GM12801 (cell line): Measurements from ENCODE around the gene PPP3R1.

ENCODE experiments used
- TF ChIP-seq, protein P1 (sequence below): IDR thresholded peaks from one replicate; pipeline ENCODE4 v1.5.1; 2011; ENCODE audit warnings: control low read depth; ENCODE audit not compliant: insufficient read length; ENCODE audit errors: extremely low read depth

PPP3R1 gene

DNA sequence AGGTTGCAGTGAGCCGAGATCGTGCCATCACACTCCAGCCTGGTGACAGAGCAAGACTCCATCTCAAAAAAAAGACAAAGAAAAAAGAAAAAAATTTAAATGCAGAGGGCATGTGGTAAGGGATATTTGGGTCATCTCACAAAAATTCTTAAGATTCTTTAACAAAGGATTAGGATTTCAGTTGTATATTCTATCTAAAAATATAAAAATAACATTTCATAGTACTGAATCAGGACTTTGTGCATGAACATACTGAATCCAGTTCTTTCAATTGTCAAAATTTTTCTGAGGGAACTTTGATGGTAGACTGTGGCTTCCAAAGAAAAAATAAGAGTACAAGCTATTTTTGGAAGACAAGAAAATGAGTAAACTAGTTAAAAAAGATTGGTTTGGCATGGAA is 6.5 kb upstream of the PPP3R1 start:
- TF ChIP-seq, protein P1, sequence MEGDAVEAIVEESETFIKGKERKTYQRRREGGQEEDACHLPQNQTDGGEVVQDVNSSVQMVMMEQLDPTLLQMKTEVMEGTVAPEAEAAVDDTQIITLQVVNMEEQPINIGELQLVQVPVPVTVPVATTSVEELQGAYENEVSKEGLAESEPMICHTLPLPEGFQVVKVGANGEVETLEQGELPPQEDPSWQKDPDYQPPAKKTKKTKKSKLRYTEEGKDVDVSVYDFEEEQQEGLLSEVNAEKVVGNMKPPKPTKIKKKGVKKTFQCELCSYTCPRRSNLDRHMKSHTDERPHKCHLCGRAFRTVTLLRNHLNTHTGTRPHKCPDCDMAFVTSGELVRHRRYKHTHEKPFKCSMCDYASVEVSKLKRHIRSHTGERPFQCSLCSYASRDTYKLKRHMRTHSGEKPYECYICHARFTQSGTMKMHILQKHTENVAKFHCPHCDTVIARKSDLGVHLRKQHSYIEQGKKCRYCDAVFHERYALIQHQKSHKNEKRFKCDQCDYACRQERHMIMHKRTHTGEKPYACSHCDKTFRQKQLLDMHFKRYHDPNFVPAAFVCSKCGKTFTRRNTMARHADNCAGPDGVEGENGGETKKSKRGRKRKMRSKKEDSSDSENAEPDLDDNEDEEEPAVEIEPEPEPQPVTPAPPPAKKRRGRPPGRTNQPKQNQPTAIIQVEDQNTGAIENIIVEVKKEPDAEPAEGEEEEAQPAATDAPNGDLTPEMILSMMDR, result no peak

DNA sequence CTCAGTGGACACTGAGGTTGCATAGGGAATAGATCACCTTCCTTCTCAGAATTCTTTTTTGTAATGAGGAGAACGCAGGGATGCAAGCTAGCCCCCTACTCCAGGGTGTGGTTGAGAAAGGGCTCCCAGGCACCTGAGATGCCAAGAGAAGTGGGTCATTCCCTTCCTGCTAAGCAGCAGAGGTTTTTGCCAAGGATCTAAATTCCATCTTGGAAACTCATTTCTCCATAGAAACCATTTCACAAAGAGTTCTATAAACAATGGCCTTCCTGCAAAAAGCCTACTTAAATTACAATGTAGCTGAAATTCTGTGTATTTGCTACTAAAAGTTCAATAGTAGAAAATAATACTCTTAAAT is 3.7 kb upstream of the PPP3R1 start:
- TF ChIP-seq, protein P1, result no peak

DNA sequence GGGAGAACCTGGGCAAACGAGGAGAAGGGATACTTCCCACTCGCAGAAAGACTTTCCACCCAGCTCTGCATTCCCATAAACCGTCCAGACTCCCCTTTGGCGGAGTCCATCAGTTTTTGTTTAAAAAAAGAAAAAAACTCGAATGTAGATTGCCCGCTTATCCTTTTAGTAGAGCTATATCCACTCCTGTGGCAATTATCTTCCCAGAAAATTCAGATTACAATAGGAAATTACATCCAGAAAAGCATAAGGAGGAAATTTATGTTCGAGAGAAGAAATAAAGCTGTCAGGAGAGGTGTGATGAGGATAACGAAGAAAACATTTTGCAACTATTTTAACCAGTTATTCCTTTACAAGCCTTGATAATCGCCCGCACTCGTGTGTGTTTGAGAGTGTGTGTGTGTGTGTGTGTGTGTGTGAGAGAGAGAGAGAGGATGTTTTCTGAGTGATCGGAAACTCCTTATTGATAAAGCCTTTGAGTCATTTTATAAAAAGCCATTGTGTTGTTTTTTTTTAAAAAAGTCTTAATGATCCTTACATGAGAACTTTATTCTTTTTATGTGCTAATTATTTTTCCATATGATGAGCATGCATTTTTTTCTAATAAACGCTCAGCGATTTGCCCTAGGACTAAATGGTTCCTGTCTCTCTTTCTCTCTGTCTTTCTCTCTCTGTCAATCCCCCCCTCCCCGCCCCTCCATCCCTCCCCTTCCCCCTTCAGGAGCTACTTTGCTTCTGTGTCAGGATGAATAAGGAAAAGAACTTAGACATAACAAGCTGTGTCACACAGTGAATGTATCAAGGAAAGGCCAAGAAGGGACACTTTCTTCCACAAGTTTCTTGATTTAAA is 1.1 kb upstream of the PPP3R1 start:
- TF ChIP-seq, protein P1, result no peak

DNA sequence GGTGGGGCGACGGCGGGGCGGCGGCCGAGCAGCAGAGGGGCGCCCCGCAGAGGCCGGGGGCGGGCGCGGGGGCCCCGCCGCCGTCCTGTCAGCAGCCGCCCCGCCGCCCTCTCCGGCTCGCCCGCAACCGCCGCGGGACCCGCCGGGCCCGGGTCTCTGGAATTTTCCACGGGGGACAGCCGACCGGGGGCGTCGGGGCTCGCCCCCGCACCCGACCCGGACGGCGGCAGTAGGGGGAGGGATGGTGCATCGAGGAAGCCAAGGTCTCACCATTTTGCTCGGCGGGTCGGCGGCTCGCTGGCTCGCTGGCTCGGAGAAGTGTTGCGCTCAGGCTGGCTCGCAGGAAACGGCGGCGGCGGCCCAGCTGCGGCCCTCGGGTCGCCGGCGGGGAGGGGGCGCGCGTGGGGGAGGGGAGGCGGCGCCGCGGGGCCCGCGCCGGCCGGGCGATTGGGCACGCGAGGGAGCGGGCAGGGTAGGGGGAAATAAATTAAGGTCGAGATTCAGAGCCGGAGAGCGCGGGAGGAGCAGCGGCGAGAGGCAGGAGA is 405 bp downstream of the PPP3R1 start:
- TF ChIP-seq, protein P1, result no peak

DNA sequence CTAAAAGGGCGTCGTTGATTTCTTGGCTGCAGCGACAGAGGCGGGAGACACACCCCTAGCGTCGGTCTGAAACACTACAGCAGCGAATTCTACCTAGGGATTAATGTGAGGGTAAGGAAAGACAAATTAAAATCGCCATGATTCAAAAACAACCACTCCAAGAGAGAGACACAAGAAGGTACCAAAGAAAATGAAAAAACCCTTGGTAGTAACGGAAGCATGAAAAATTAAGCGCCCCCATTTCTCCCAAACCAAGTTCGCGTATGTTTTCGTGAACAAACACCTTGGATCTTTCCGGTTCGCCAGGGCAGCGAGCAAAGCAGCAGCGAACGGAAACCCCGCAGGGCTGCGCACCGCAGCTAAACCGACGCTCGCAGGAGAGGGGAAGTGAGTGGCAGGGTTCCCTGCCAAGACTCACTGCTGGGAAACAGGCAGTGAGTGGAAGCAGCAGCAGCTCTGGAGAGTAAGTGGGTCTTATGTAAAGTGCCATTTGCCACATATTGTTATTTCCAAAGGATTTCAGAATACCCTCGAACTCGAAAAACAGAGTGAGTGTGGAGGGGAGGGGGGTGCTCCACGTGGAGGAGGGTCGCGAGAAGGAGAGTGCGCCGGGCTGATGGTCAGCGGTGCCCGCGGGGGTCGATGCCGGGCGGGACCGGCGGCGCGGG is 1.0 kb downstream of the PPP3R1 start:
- TF ChIP-seq, protein P1, result no peak

DNA sequence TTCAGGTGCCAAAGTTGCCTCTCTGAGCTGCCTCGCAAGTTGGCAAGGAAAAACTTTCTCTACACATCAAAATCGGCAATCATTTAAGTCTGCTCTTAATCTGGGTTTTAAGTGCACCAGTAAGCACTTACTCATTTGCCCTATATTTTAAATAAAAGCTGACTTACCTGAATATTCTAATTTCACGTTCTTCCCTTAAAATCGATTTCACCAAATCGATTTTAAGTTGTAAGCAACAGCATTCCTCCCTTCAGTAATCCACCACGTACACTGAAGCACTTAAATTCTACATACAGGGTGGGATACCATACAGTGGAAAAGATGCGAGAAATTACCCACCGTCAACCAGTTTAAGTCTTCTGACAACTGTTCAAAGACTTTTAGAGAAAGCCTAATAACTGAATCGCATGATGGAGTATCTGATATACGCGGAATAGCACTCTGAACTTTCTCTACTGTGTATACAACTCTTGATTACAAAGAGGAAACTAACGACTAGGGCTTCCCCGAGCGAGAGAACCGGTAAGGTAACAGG is 1.6 kb downstream of the PPP3R1 start:
- TF ChIP-seq, protein P1, result no peak

DNA sequence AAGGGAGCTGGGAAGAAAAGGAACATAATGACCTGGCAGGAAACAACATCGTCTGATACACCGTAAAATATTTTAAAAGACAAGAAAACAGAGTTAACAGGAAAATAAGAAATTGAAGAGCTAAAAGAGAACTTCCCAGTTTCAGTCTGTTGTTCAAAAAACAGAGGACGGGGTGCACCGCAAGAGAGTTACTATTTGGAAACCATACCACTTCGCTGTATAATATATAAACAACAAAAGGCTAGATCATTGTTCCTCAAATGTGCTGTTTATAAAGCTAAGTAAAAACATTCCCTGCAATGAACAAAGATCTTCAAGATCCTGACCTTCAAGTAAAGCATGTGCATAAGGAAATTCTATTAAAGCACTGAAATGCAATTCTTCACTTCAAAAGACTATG is 2.1 kb downstream of the PPP3R1 start:
- TF ChIP-seq, protein P1, result no peak
